Smooth muscle cell (in vitro differentiated cells): ENCODE data around the gene CXCR4. TPM values are rescaled to one million over a fixed set of nuclear protein-coding genes. Genes with fewer than 3 reads are reported as not detected.

ENCODE experiments used
- DNase-seq: peaks from one replicate; lab custom pipeline; 2025; ENCODE audit not compliant: unreplicated experiment; lab: John Stamatoyannopoulos, UW
- H2AFZ ChIP-seq: fragments of 200-600 bp; sonication (generic); 2 replicates; pipeline ENCODE4 v1.6.0; 2016; ENCODE audit warnings: antibody characterized with exemption, low read depth, mild to moderate bottlenecking
- H3F3A ChIP-seq: fragments of 200-600 bp; sonication (generic); 2 replicates; pipeline ENCODE4 v1.6.0; 2017; ENCODE audit warnings: antibody characterized with exemption, low read depth
- H3K27ac ChIP-seq: fragments of 200-600 bp; sonication (generic); 2 replicates; pipeline ENCODE4 v1.5.1; 2016; ENCODE audit warnings: low read depth, mild to moderate bottlenecking
- H3K27me3 ChIP-seq: fragments of 200-600 bp; sonication (generic); 2 replicates; pipeline ENCODE4 v1.6.1; 2016; ENCODE audit warnings: low read depth, mild to moderate bottlenecking
- H3K36me3 ChIP-seq: fragments of 200-600 bp; sonication (generic); 2 replicates; pipeline ENCODE4 v1.5.1; 2016; ENCODE audit warnings: low read depth
- H3K4me1 ChIP-seq: fragments of 200-600 bp; sonication (generic); 2 replicates; pipeline ENCODE4 v1.5.1; 2016; ENCODE audit warnings: low read depth
- H3K4me2 ChIP-seq: fragments of 200-600 bp; sonication (generic); 2 replicates; pipeline ENCODE4 v1.6.0; 2016; ENCODE audit warnings: mild to moderate bottlenecking
- H3K4me3 ChIP-seq: fragments of 200-600 bp; sonication (generic); 2 replicates; pipeline ENCODE4 v1.5.1; 2016; ENCODE audit warnings: mild to moderate bottlenecking
- H3K79me2 ChIP-seq: fragments of 200-600 bp; sonication (generic); 2 replicates; pipeline ENCODE4 v1.6.0; 2016; ENCODE audit warnings: low read depth, mild to moderate bottlenecking
- H3K9ac ChIP-seq: fragments of 200-600 bp; sonication (generic); 2 replicates; pipeline ENCODE4 v1.6.0; 2016; ENCODE audit warnings: low read depth
- H3K9me3 ChIP-seq: fragments of 200-600 bp; sonication (generic); replicated peaks from 2 replicates; pipeline ENCODE4 v1.5.1; 2016; ENCODE audit warnings: low read depth
- H4K20me1 ChIP-seq: fragments of 200-600 bp; sonication (generic); 2 replicates; pipeline ENCODE4 v1.6.0; 2016; ENCODE audit warnings: low read depth
- CTCF ChIP-seq: fragments of 200-600 bp; sonication (generic); IDR thresholded peaks from 2 replicates; pipeline ENCODE4 v1.5.1; 2017; ENCODE audit warnings: borderline replicate concordance, mild to moderate bottlenecking, antibody characterized with exemption; ENCODE audit not compliant: insufficient read depth, poor library complexity, severe bottlenecking
- WGBS: methylation state at CpG from one replicate; pipeline ENCODE4 v1.1.7; 2016; ENCODE audit warnings: low lambda C conversion rate; 5-methylcytosine and 5-hydroxymethylcytosine counted together
- polyA plus RNA-seq: library from polyadenylated mRNA; unstranded; fragments of >200 nt; fragmentation: Nextera tagmentation; extraction: Ambion mirVana; gene quantifications from 2 replicates; pipeline ENCODE4 v1.2.1, GENCODE V29; 2016
- total RNA-seq: library from RNA; depleted of rRNA; stranded (reverse); fragments of >200 nt; gene quantifications from 2 replicates; pipeline ENCODE4 v1.2.3, GENCODE V29; 2014

Gene CXCR4
- total and polyA plus RNA-seq, 2 experiments from 2014 or later, result 2.8 to 4.0 TPM

GRCh38 chr2:136126021-136126420 is 8.1 kb upstream of the CXCR4 start:
- Histone ChIP-seq H2AFZ (no peak overlapping the region), H3K27ac (no peak overlapping the region), H3K36me3 (no peaks in the 10 kb centered on the region), H3K9ac (no peak overlapping the region), H3K27me3 (peaks cover 17% of the 10 kb centered on the region), H3K4me3 (no peak overlapping the region), H3K79me2 (no peaks in the 10 kb centered on the region), H3K4me2 (peak overlapping the region; percentile 41), H3F3A (no peaks in the 10 kb centered on the region), H4K20me1 (no peaks in the 10 kb centered on the region), H3K9me3 (no peaks in the 10 kb centered on the region), H3K4me1 (peaks cover 39% of the 10 kb centered on the region)
- 37% methylated on average over 12 of the region's 12 CpGs for WGBS
- DNase-seq, result no peak
- no peak for TF ChIP-seq CTCF

DNA sequence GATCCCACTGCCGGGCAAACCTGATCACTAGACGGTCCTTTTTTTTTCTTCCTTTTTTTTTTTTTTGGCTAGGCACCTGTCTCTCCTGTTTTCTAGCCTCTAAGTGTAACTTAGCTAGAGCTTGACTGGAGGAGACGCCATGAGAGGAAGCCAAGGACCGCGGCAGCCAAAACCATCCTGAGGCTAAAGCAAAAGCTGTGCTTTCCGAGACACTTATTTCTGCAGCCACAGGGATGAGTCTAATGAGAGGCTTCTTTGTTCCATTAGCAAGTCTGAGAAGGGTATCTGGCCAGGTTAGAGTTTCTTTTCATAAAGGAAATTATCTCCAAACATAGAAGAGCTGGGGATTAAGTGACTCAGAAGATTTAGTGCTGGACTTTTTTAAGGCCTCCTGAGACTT is 7.3 kb upstream of the CXCR4 start:
- no peak for TF ChIP-seq CTCF
- H2AFZ ChIP-seq, result no peak overlapping the region
- H3K27ac ChIP-seq, result no peak overlapping the region
- no peak for DNase-seq
- H3K27me3 ChIP-seq, result peaks cover 25% of the 10 kb centered on the region
- H3K79me2 ChIP-seq, result no peaks in the 10 kb centered on the region
- peak overlapping the region; percentile 41 for H3K4me2 ChIP-seq
- H3K9ac ChIP-seq, result no peak overlapping the region
- no peaks in the 10 kb centered on the region for H4K20me1 ChIP-seq
- H3K9me3 ChIP-seq, result no peaks in the 10 kb centered on the region
- H3K4me1 ChIP-seq, result peaks cover 40% of the 10 kb centered on the region
- H3K4me3 ChIP-seq, result no peak overlapping the region
- no peaks in the 10 kb centered on the region for H3K36me3 ChIP-seq
- 58% methylated on average over 6 of the region's 6 CpGs for WGBS
- H3F3A ChIP-seq, result no peaks in the 10 kb centered on the region

DNA sequence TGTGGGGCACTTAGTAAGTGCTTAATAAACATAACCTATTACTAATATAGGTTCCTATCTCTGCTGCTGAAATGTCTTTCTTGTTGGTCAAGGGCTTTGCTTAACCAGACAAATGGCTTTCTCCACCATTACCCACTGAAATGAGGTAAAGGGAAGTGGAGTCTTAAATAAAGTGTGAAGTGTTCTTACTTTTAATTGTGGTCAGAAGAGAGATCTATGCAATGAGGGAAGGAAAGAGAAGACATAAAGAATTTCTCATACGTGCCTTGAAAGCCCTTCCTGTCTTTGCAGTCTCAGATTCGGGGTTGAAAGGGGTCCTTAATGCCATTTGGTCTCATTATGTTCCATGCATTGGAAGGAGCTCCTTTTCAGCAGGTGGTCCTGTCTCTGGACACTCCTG is 6.9 kb upstream of the CXCR4 start:
- H4K20me1 ChIP-seq, result no peaks in the 10 kb centered on the region
- 97% methylated on average over 2 of the region's 2 CpGs for WGBS

More for the DNA sequence above, 6.9 kb upstream of the CXCR4 start:
- TF ChIP-seq CTCF, result no peak
- peaks cover 29% of the 10 kb centered on the region for H3K27me3 ChIP-seq
- H3K4me2 ChIP-seq, result no peak overlapping the region
- H3K4me1 ChIP-seq, result peaks cover 45% of the 10 kb centered on the region
- no peak overlapping the region for H3K4me3 ChIP-seq
- H3K27ac ChIP-seq, result no peak overlapping the region
- no peaks in the 10 kb centered on the region for H3F3A ChIP-seq
- no peak overlapping the region for H3K9ac ChIP-seq
- no peak for DNase-seq
- no peaks in the 10 kb centered on the region for H3K79me2 ChIP-seq
- no peak overlapping the region for H2AFZ ChIP-seq
- H3K36me3 ChIP-seq, result no peaks in the 10 kb centered on the region
- H3K9me3 ChIP-seq, result no peaks in the 10 kb centered on the region
